BE2C (cell line): ENCODE results near the gene SYT9.

ENCODE experiments used
- DNase-seq: peaks from one replicate; pipeline ENCODE4 v3.0.0-alpha.2; 2020
- H3K27me3 ChIP-seq: fragments of 250-450 bp; sonication (Bioruptor Pico); 2 replicates; pipeline ENCODE4 v1.5.1; 2020; ENCODE audit warnings: mild to moderate bottlenecking
- H3K36me3 ChIP-seq: fragments of 250-450 bp; sonication (Bioruptor Pico); 2 replicates; pipeline ENCODE4 v1.5.1; 2020; ENCODE audit warnings: mild to moderate bottlenecking
- H3K4me1 ChIP-seq: fragments of 250-450 bp; sonication (Bioruptor Pico); 2 replicates; pipeline ENCODE4 v1.5.1; 2020
- H3K4me3 ChIP-seq: 2 replicates; pipeline ENCODE4 v1.5.1; 2011; ENCODE audit warnings: low read depth, low read length
- H3K9me3 ChIP-seq: fragments of 250-450 bp; sonication (Bioruptor Pico); 2 replicates; pipeline ENCODE4 v1.5.1; 2020
- TF ChIP-seq, protein P1 (sequence below): IDR thresholded peaks from 2 replicates; pipeline ENCODE4 v1.5.1; 2012; ENCODE audit warnings: mild to moderate bottlenecking, low read depth, low read length

Gene SYT9

DNA sequence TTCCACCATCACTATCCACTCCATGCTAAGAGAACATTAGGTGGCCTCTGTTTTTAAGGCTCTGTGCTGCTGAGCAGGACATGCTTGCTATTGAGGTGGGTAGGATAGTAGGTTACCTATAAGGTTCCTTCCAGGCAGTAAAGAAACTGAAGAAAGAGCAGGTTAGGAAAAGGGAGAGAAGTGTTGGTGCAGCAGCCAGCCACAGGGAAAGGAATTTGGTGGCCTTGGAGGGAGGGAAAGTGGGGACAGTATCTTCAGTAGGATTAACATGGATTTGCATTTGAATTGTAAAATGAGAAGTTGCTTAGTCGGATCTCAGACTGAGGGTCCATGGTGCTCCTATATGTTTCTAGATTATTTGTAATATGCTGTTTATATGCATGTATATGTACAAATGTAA lies 184.4 kb downstream of the SYT9 start:
- Histone ChIP-seq H3K4me3 (no peak overlapping the region), H3K9me3 (no peaks in the 10 kb centered on the region), H3K36me3 (no peaks in the 10 kb centered on the region), H3K4me1 (no peaks in the 10 kb centered on the region), H3K27me3 (no peaks in the 10 kb centered on the region)
- TF ChIP-seq, protein P1, sequence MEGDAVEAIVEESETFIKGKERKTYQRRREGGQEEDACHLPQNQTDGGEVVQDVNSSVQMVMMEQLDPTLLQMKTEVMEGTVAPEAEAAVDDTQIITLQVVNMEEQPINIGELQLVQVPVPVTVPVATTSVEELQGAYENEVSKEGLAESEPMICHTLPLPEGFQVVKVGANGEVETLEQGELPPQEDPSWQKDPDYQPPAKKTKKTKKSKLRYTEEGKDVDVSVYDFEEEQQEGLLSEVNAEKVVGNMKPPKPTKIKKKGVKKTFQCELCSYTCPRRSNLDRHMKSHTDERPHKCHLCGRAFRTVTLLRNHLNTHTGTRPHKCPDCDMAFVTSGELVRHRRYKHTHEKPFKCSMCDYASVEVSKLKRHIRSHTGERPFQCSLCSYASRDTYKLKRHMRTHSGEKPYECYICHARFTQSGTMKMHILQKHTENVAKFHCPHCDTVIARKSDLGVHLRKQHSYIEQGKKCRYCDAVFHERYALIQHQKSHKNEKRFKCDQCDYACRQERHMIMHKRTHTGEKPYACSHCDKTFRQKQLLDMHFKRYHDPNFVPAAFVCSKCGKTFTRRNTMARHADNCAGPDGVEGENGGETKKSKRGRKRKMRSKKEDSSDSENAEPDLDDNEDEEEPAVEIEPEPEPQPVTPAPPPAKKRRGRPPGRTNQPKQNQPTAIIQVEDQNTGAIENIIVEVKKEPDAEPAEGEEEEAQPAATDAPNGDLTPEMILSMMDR = no peak
- DNase-seq = no peak

DNA sequence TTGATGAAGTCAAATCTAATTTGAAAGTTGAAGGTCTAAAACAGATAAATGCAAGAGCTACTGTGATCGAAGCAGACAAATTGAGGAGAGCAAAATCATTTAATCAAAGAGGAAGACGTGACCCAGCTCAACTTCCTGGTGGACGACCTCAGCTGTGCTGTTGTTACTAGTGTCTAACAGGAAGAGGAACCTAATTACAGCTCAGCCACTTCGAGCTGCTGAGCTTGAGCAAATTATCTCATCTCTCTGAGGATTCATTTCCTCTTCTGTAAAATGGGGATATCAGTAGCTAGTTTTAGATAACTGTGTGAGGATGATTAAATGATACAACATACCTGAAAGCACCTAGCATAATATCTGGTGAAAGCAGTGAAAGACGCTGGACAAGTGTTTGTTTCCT lies 185.0 kb downstream of the SYT9 start:
- H3K27me3 ChIP-seq = no peaks in the 10 kb centered on the region
- H3K4me1 ChIP-seq = no peaks in the 10 kb centered on the region
- H3K36me3 ChIP-seq = no peaks in the 10 kb centered on the region
- no peak for DNase-seq
- no peak overlapping the region for H3K4me3 ChIP-seq
- TF ChIP-seq, protein P1 = no peak
- no peaks in the 10 kb centered on the region for H3K9me3 ChIP-seq

DNA sequence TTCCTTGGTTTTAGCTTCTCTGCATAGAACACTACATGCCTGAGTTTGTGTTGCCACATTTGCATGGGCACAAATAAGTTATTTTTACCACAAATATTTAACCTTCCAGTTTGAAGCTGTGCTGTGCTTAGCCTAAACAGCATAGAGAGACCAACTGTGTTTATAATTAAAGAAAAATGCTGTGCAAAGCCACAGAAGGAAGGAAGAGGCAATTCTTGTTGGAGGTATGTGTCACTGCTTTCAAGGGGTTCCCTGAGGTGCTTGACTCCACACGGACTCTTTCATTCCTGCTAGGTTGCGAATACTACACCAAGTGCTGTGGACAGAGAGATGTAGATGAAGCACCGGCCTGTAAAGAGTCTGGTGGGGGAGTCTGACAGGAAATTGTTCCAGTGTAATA lies 186.0 kb downstream of the SYT9 start:
- no peaks in the 10 kb centered on the region for H3K27me3 ChIP-seq
- H3K36me3 ChIP-seq = no peaks in the 10 kb centered on the region
- TF ChIP-seq, protein P1 = no peak
- H3K9me3 ChIP-seq = no peaks in the 10 kb centered on the region
- no peaks in the 10 kb centered on the region for H3K4me1 ChIP-seq
- H3K4me3 ChIP-seq = no peak overlapping the region
- DNase-seq = no peak

DNA sequence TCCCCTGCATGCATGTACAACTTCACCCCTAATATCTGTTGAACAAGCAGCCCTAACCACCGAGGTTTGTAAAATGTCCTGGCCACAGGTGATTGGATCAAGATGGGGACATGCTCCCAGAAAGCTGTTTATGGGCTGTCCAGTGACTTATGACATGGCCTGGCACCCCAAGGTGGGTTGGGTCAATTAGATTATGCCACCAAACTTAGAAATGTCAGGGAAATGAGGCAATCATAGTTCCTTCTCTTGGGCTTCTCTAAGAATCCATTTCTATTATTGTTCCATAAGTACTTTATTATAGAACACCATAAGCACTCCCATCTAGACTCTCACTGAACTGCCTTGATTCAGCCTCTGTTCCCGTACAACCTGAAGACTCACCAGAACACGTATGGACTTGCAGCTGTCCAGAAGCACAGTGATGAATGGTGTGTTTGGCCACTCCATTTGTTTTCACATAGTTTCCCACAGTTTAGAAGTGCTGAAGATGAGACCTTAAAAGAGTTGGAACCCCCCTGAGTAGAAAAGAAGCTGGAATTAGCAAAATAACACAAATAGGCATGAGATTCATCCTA lies 188.1 kb downstream of the SYT9 start:
- Histone ChIP-seq H3K36me3 (no peaks in the 10 kb centered on the region), H3K27me3 (no peaks in the 10 kb centered on the region), H3K4me3 (no peak overlapping the region), H3K9me3 (no peaks in the 10 kb centered on the region), H3K4me1 (no peaks in the 10 kb centered on the region)
- TF ChIP-seq, protein P1 = no peak
- DNase-seq = no peak

DNA sequence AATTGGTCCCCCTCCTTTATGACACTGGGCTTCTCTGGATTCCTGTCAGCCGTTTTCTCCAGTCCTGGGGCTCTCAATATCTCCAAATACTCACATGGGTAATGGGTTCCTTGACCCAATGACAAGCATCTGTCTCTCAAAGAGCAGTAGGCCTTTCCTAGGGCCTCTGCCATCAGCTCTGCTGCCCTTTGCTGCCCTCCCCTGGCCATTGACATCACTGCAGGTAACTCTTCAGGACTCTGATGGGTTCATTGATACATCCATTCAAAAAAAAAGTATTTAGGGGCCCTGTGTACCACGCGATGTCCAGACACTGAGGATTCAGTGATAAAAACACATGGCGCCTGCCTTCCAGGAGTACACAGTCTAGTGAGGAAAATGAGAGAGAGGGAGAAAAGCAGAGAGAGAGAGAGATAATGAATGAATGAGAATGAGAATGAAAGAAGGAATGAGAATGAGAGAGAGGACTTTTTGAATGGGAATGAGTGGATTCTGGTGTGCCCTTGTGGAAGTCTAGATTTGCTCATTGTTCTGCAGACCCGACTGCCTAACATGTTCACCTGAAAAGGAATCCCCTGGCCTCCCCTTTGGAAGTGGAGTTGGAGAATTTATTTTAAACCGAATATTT lies 191.0 kb downstream of the SYT9 start:
- peak; percentile 64 for DNase-seq
- TF ChIP-seq, protein P1 = peak; percentile 77
- no peaks in the 10 kb centered on the region for H3K27me3 ChIP-seq

More for the DNA sequence above, 191.0 kb downstream of the SYT9 start:
- H3K4me1 ChIP-seq = no peaks in the 10 kb centered on the region
- H3K9me3 ChIP-seq = no peaks in the 10 kb centered on the region
- no peaks in the 10 kb centered on the region for H3K36me3 ChIP-seq
- no peak overlapping the region for H3K4me3 ChIP-seq
